ENCODE measurements around the gene BTNL8. TPM values are rescaled to one million over a fixed set of nuclear protein-coding genes. Genes with fewer than 3 reads are reported as not detected.

BTNL8 gene
- total and polyA plus RNA-seq, 2 donors (not counting 3 experiments of a cell fraction or from before 2014, with no cell fraction given), result not detected

- dilution Hi-C loops (cut with MboI; ENCODE audit: extremely low pct_ligation_motif_present, low sequenced_read_pairs) (no loop called here), intact Hi-C loops (cut with micrococcal nuclease) (loop anchor here (1.0 to 2.0 kb wide), 4 partner anchors 67 to 315 kb away; partner anchors contain the start of gene MGAT1)
- Histone ChIP-seq H3K36me3 (ENCODE audit: control insufficient read depth in 2 of 2, extremely low read depth in 1 of 2, insufficient read depth in 2 of 2, low read length in 2 of 2) (no peaks in the 10 kb centered on the region), H3K4me2 (ENCODE audit: insufficient read depth, low read length) (no peak overlapping the region), H3K79me2 (ENCODE audit: control insufficient read depth, insufficient read depth, low read length) (no peaks in the 10 kb centered on the region), H3K9ac (replicated peaks; ENCODE audit: extremely low read depth, insufficient read depth, low read length) (no peak overlapping the region), H4K20me1 (replicated peaks; ENCODE audit: control insufficient read depth, extremely low read depth, insufficient read depth, low read length) (no peaks in the 10 kb centered on the region), H3K4me3 (replicated peaks in 1 of 3; ENCODE audit: insufficient read depth in 1 of 3, low read depth in 1 of 3, low read length in 3 of 3) (no peak overlapping the region), H3K9me3 (replicated peaks; ENCODE audit: control insufficient read depth, insufficient read depth, low read length) (no peaks in the 10 kb centered on the region), H3K27me3 (ENCODE audit: control insufficient read depth in 2 of 2, insufficient read depth in 2 of 2, low read length in 2 of 2) (peaks cover 2 to 7% of the 10 kb centered on the region in 2 experiments), H3K4me1 (ENCODE audit: control insufficient read depth, extremely low read depth, insufficient read depth, low read length) (peaks cover 4% of the 10 kb centered on the region), H3K27ac (ENCODE audit: insufficient read depth, low read depth, low read length) (no peak overlapping the region), H3K9me1 (replicated peaks; ENCODE audit: control insufficient read depth, extremely low read depth, insufficient read depth, low read length) (no peaks in the 10 kb centered on the region), H2AFZ (ENCODE audit: low read depth, low read length) (no peak overlapping the region)
- TF ChIP-seq, protein P1, sequence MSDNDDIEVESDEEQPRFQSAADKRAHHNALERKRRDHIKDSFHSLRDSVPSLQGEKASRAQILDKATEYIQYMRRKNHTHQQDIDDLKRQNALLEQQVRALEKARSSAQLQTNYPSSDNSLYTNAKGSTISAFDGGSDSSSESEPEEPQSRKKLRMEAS (IDR thresholded peaks at IDR 0.05; ENCODE audit: insufficient read depth, insufficient read length), result no peak
- TF ChIP-seq, protein P2, sequence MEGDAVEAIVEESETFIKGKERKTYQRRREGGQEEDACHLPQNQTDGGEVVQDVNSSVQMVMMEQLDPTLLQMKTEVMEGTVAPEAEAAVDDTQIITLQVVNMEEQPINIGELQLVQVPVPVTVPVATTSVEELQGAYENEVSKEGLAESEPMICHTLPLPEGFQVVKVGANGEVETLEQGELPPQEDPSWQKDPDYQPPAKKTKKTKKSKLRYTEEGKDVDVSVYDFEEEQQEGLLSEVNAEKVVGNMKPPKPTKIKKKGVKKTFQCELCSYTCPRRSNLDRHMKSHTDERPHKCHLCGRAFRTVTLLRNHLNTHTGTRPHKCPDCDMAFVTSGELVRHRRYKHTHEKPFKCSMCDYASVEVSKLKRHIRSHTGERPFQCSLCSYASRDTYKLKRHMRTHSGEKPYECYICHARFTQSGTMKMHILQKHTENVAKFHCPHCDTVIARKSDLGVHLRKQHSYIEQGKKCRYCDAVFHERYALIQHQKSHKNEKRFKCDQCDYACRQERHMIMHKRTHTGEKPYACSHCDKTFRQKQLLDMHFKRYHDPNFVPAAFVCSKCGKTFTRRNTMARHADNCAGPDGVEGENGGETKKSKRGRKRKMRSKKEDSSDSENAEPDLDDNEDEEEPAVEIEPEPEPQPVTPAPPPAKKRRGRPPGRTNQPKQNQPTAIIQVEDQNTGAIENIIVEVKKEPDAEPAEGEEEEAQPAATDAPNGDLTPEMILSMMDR (IDR thresholded peaks at IDR 0.05; ENCODE audit: extremely low read depth in 1 of 2, insufficient read depth in 1 of 2, low read depth in 1 of 2, low read length in 2 of 2), result no peak
- TF ChIP-seq EZH2 (IDR thresholded peaks at IDR 0.05; ENCODE audit: borderline replicate concordance, low read depth, low read length, severe bottlenecking), result no peak
- no peak for TF ChIP-seq POLR2AphosphoS5 (IDR thresholded peaks at IDR 0.05; ENCODE audit: insufficient read depth, low read depth, low read length)
- TF ChIP-seq FOS (IDR thresholded peaks at IDR 0.05; ENCODE audit: borderline replicate concordance, insufficient read depth, low read length), result no peak
- no peak for TF ChIP-seq GATA2 (IDR thresholded peaks at IDR 0.05; ENCODE audit: insufficient read depth, insufficient read length, low read depth, low read length)
- TF ChIP-seq POLR2A (IDR thresholded peaks at IDR 0.05; ENCODE audit: low read depth, low read length), result no peak
- TF ChIP-seq JUN (IDR thresholded peaks at IDR 0.05; ENCODE audit: borderline replicate concordance, insufficient read depth, insufficient read length, low read depth), result no peak
- no peak for TF ChIP-seq MYC (IDR thresholded peaks at IDR 0.05; ENCODE audit: low read depth, low read length)
- DNase-seq (ENCODE audit: low read depth, low spot score) (no peak), FAIRE-seq (no peak)
- ChIA-PET CTCF (interaction anchor here (0.6 to 2.5 kb wide), 18 partner anchors 9 to 315 kb away, joined by 3 to 53 read pairs (median 6); no protein-coding TSS in a partner anchor), POLR2A (no interaction called here)
- no TSS peak for BruUV-seq (replicated peaks)
Observed at GRCh38 chr5:180869587-180869986, 29.4 kb upstream of the BTNL8 start.
